HG03354 (cell line): ENCODE data around the gene KIAA0825.
"Not testable (repeated sequence)": the region's sequence is repeated elsewhere in the genome, so short reads cannot be mapped to it uniquely, and the experiment has no call there.

Experiments used
- ATAC-seq: cut with Tn5 transposase; IDR thresholded peaks from one replicate; pipeline ENCODE4 v1.9.1; 2021; ENCODE audit warnings: mild to moderate bottlenecking; ENCODE audit not compliant: unreplicated experiment, poor library complexity, severe bottlenecking

KIAA0825 gene

GRCh38 chr5:94577466-94578245, 40.7 kb downstream of the KIAA0825 start:
- ATAC-seq, result peak; percentile 79

DNA sequence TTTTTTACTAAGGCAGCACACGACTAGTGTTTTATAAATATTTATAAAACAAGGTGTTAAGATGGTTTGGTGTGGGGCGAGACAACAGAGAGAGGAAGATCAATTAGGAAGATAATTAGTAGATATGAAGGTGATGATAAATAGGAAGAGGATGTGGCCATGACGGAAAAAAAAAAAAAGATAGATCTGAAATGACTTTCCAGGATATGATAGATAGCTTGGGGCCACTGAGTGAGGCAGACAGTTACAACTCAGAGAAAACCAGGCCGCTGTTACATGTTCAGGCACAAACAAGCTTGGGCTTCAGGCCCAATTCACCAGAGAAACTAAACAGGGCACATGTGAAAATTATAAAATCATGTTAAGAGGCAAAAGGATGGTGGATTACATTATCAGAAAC, 43.2 kb downstream of the KIAA0825 start:
- ATAC-seq, result no peak

DNA sequence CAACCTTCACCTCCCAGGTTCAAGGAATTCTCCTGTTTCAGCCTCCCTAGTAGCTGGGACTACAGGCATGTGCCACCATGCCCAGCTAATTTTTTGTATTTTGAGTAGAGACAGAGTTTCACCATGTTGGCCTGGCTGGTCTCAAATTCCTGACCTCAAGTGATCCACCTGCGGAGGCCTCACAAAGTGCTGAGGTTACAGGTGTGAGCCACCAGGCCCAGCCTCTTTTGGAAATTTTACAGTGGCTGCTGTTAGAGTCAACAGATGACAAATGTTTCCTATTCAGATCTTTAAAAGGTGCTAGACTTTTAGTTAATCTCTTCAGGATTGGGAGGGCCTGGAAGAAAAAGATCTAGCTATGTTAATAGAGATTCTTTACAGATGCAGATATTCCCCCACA, 45.1 kb downstream of the KIAA0825 start:
- not testable (repeated sequence) for ATAC-seq

GRCh38 chr5:94571415-94571814, 47.0 kb downstream of the KIAA0825 start:
- ATAC-seq, result no peak

DNA sequence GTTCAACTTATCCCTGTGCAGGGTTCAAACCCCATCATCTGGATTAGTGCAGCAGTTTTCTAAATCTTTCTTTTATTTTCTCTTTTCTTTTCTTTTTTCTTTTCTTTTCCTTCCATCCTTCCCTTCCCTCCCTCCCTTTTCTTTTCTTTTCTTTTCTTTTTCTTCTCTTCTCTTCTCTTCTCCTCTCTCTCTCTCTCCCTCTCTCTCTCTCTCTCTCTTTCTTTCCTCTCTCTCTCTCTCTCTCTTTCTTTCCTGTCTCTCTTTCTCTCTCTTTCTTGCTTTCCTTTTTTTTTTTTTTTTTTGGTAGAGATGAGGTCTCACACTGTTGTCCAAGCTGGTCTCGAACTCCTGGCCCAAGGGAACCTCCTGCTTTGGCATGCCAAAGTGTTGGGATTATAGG, 53.6 kb downstream of the KIAA0825 start:
- ATAC-seq, result no peak

GRCh38 chr5:94562327-94562971, 56.0 kb downstream of the KIAA0825 start:
- no peak for ATAC-seq

- ATAC-seq, result no peak
Observed at GRCh38 chr5:94558028-94558427, 60.4 kb downstream of the KIAA0825 start.

DNA sequence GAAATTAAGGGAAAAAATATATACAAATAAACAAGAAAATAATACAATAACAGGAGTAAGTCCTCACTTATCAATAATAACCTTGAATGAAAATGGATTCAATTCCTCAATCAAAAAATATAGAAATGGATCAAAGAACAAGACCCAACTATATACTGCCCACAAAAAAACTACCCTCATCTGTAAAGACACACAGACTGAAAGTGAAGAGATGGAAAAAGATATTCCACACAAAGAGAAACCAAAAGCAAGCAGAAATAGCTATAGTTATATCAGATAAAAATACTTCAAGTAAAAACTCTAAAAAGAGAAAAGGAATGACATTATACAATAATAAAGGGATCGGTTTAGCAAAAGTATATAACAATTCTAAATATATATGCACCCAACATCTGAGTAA, 66.5 kb downstream of the KIAA0825 start:
- ATAC-seq, result no peak

DNA sequence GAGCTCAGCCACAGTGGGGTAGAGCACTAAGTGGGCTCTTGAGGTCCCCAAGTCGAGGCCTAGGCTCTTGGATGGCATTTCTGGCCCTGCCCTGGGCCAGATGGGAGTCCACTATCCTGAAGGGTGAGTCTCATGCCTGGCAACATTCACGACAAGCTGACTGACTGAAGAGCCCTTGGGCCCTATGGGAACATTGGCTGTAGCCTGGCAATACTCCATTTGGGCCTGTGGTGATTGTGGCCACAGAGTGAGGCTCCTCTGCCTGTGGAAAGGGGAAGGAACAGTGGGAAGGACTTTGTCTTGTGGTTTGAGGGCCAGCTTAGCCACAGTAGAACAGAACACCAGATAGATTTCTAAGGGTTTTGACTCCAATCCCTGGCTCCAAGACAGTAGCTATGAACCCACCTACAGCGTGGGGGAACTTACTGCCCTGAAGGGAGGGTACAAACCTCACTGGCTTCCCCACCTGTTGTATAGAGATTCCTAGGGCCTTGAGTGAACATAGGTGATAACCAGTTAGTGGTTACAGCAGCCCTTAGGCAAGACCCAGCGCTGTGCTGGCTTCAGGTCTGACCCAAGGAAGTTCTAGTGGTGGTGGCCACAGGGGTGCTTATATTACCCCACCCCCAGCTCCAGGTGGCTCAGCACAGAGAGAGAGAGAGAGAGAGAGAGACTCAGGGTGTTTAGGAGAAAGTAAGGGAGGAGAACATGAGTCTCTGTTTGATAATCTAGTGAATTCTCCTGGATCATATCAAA, 72.4 kb downstream of the KIAA0825 start:
- ATAC-seq, result no peak

DNA sequence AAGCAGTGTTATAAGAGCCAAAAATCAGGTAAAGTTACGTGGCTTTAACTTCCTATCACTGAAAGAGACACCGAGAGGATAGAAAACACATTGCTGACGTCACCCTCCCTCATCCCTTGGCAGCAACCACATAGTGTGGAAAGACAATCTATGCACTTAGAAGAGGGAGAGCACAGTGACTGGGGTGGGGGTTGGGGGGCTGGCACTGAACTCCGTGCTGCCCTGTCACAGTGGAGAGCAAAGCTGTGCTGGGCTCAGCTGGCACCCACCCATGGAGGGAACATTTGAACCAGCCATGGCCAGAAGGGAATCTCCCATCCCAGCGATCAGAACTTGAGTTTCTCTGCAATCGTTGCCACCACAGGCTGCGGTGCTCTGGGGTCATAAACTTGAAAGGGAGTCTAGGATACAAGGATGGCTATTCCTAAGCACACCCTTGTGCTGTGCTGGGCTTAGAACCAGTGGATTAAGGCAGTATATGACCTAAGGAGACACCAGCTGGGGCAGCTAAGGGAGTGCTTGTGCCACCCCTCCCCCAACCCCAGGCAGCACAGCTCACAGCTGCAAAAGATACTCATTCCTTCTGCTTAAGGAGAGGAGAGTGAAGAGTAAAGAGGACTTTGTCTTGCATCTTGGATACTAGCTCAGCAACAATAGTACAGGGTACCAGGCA, 73.4 kb downstream of the KIAA0825 start:
- ATAC-seq, result no peak

- peak; percentile 58 for ATAC-seq
Observed at GRCh38 chr5:94544031-94544650, 74.3 kb downstream of the KIAA0825 start.

DNA sequence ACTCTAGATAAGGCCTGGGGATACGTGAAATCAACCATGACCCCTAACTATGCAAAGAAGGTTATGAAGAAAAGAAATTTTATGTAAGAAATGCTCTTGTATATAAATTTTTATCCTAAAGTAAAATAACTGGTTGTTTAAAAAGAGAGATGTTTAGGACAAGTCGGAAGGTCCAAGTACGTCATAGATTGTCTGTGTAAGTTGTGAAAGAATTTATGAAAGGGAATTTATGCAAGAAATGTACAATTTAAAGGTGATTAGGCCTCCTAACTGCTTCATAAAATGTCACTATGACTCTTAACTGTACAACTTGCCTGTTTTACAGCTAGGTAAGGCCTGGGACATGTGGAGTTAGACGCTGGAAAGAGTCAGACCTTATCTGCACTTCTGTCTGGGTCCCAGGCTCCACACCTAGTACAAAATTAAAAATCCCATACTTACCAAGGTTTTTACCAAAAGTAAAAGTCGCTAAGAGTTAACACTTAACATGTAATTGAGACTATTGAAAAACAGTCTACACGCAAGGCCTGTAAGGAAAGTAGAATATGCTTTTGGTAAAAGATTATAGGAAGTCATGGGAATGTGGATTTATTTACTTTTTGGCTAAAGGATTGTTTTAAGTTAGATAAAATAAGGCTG, 77.4 kb downstream of the KIAA0825 start:
- no peak for ATAC-seq

- ATAC-seq, result no peak
Observed at GRCh38 chr5:94538260-94538659, 80.1 kb downstream of the KIAA0825 start.

- ATAC-seq, result no peak
Observed at GRCh38 chr5:94526706-94527105, 91.7 kb downstream of the KIAA0825 start.

DNA sequence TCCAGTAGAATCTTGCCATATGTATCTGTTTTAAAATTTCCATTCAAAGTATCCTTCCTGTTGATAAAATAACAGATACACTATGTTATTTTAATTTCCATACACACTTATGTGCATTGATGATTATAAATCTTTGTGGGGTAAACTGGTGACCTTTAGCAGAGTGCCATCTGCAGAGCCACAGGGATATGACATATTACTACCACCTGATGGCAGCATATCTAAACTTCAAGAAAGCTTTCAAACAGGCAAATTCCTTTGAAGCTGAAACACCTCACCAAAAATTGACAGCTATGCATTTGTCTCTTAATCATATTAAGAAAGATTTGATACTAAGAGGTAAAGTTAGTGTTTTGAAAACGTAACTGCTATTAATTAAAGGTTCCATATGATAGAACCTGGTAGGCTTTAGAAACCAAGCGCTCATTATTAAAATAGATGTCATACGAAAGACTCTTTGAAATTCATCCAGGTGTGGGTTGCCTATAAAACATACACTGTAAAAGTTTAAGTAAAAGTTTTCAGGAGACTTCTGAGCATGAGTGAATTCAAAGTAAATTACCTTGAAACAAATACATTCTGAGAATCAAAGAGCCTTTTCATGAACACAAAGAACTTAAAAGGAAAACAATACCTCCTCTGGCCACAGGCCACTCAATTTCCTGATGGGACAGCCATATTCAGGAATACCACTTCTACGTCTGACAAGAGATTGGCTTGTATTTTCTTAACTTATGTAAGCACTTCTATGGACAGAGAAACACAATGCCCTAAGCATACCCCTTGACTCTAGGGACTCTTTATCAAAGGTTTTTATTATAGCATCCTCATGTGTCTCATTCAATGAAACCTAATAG, 93.3 kb downstream of the KIAA0825 start:
- peak; percentile 90 for ATAC-seq

- ATAC-seq, result no peak
Observed at GRCh38 chr5:94523018-94523417, 95.4 kb downstream of the KIAA0825 start.

- ATAC-seq, result no peak
Observed at GRCh38 chr5:94522117-94522516, 96.3 kb downstream of the KIAA0825 start.
